Measurements from ENCODE around the gene PDE4B. TPM values are rescaled to one million over a fixed set of nuclear protein-coding genes. Genes with fewer than 3 reads are reported as not detected.
A peak's percentile ranks its signal among the peaks of the same experiment; 100 is the strongest.

Gene PDE4B
- total and polyA plus RNA-seq, 10 of the 15 experiments (the other 5 are each of a cell fraction or from before 2014, with no cell fraction given): 3.0 to 13.2 (median 5.7) TPM

DNA sequence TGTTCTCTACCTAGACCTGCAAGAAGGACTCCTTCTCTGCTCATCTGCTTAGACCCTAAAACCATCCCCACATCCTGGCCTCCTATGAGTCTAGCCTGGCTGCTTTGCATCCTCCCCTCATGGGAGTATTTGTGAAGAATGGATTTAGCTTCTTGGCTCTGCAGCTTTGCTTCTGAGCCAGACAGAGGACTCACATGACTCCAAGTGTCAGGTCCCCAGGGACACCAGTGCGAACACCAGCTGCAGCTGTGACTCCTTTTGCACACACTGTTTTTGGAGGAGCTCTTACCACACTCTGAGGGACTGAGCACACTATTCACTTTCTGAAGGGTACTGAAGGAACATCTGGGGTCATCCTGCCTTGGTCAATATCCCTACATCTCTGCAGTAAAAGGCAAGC lies 609.5 kb downstream of the PDE4B start (continued):
- TF ChIP-seq POU2F2 (IDR thresholded peaks at IDR 0.05; ENCODE audit: borderline replicate concordance, low read depth, low read length) (peak; percentile 48; the same call in 1 of the 3 replicates), BCL11A (IDR thresholded peaks at IDR 0.05; ENCODE audit: low read depth, low read length) (peak; percentile 72), MYC (IDR thresholded peaks at IDR 0.05; ENCODE audit: insufficient read depth, insufficient read length, insufficient replicate concordance, low read length, severe bottlenecking) (no peak), JUND (IDR thresholded peaks at IDR 0.05; ENCODE audit: low read depth, low read length) (no peak), YY1 (IDR thresholded peaks at IDR 0.05; ENCODE audit: low read depth, low read length) (0 out of 2 replicates have a peak, but pooled peaks have one; percentile 39), ZZZ3 (IDR thresholded peaks at IDR 0.05; ENCODE audit: control insufficient read depth, insufficient read length, low read depth) (no peak), SMARCA5 (IDR thresholded peaks at IDR 0.05) (no peak), DPF2 (IDR thresholded peaks at IDR 0.05) (peak; percentile 89), NFYA (IDR thresholded peaks at IDR 0.05; ENCODE audit: borderline replicate concordance, low read depth, low read length) (no peak), IKZF2 (IDR thresholded peaks at IDR 0.05) (peak; percentile 88 to 90), KLF5 (IDR thresholded peaks at IDR 0.05; ENCODE audit: partially characterized antibody) (no peak), POLR2A (IDR thresholded peaks at IDR 0.05; ENCODE audit: low read depth, low read length) (0 out of 2 replicates have a peak, but pooled peaks have one; percentile 42), TBL1XR1 (IDR thresholded peaks at IDR 0.05; ENCODE audit: low read depth, low read length) (0 out of 2 replicates have a peak, but pooled peaks have one; percentile 67), EED (IDR thresholded peaks at IDR 0.05; ENCODE audit: low read depth) (peak; percentile 46), RBBP5 (conservative IDR thresholded peaks at IDR 0.05) (no peak), RAD21 (IDR thresholded peaks at IDR 0.05; ENCODE audit: insufficient read depth, low read depth, low read length) (no peak), RAD51 (IDR thresholded peaks at IDR 0.05) (peak; percentile 75), LARP7 (IDR thresholded peaks at IDR 0.05) (no peak), GABPA (IDR thresholded peaks at IDR 0.05; ENCODE audit: low read depth) (no peak), CBFB (IDR thresholded peaks at IDR 0.05; ENCODE audit: low read depth) (0 out of 2 replicates have a peak, but pooled peaks have one; percentile 50), TARDBP (IDR thresholded peaks at IDR 0.05; ENCODE audit: borderline replicate concordance) (no peak), NRF1 (conservative IDR thresholded peaks at IDR 0.05; ENCODE audit: low read depth, low read length) (no peak), ETV6 (conservative IDR thresholded peaks at IDR 0.05 in 1 of 2, IDR thresholded peaks at IDR 0.05 in 1 of 2; ENCODE audit: borderline replicate concordance in 1 of 2, low read depth in 1 of 2) (no peak), ZNF24 (IDR thresholded peaks at IDR 0.05) (no peak)
- TF ChIP-seq, protein P1, sequence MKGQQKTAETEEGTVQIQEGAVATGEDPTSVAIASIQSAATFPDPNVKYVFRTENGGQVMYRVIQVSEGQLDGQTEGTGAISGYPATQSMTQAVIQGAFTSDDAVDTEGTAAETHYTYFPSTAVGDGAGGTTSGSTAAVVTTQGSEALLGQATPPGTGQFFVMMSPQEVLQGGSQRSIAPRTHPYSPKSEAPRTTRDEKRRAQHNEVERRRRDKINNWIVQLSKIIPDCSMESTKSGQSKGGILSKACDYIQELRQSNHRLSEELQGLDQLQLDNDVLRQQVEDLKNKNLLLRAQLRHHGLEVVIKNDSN (IDR thresholded peaks at IDR 0.05; ENCODE audit: borderline replicate concordance, extremely low read length, insufficient read depth, low read depth, low read length): peak; percentile 4
- TF ChIP-seq, protein P2, sequence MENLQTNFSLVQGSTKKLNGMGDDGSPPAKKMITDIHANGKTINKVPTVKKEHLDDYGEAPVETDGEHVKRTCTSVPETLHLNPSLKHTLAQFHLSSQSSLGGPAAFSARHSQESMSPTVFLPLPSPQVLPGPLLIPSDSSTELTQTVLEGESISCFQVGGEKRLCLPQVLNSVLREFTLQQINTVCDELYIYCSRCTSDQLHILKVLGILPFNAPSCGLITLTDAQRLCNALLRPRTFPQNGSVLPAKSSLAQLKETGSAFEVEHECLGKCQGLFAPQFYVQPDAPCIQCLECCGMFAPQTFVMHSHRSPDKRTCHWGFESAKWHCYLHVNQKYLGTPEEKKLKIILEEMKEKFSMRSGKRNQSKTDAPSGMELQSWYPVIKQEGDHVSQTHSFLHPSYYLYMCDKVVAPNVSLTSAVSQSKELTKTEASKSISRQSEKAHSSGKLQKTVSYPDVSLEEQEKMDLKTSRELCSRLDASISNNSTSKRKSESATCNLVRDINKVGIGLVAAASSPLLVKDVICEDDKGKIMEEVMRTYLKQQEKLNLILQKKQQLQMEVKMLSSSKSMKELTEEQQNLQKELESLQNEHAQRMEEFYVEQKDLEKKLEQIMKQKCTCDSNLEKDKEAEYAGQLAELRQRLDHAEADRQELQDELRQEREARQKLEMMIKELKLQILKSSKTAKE (IDR thresholded peaks at IDR 0.05; ENCODE audit: low read depth, poor library complexity, severe bottlenecking): peak; percentile 88
- TF ChIP-seq, protein P3, sequence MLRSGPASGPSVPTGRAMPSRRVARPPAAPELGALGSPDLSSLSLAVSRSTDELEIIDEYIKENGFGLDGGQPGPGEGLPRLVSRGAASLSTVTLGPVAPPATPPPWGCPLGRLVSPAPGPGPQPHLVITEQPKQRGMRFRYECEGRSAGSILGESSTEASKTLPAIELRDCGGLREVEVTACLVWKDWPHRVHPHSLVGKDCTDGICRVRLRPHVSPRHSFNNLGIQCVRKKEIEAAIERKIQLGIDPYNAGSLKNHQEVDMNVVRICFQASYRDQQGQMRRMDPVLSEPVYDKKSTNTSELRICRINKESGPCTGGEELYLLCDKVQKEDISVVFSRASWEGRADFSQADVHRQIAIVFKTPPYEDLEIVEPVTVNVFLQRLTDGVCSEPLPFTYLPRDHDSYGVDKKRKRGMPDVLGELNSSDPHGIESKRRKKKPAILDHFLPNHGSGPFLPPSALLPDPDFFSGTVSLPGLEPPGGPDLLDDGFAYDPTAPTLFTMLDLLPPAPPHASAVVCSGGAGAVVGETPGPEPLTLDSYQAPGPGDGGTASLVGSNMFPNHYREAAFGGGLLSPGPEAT (IDR thresholded peaks at IDR 0.05; ENCODE audit: low read depth): peak; percentile 82
- TF ChIP-seq, protein P4, sequence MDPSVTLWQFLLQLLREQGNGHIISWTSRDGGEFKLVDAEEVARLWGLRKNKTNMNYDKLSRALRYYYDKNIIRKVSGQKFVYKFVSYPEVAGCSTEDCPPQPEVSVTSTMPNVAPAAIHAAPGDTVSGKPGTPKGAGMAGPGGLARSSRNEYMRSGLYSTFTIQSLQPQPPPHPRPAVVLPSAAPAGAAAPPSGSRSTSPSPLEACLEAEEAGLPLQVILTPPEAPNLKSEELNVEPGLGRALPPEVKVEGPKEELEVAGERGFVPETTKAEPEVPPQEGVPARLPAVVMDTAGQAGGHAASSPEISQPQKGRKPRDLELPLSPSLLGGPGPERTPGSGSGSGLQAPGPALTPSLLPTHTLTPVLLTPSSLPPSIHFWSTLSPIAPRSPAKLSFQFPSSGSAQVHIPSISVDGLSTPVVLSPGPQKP (IDR thresholded peaks at IDR 0.05; ENCODE audit: low read depth, low read length): no peak

Data from GM12878 (cell line).